Vagina (tissue), 2 donors: ENCODE results near the gene EDNRB.

Source experiments
- POLR2AphosphoS5 ChIP-seq, 2 donors: sonication (generic); formaldehyde crosslinking; IDR thresholded peaks; one replicate each; pipeline ENCODE4 v1.9.0; 2017; ENCODE audit warnings: antibody characterized with exemption in 2 of 2, mild to moderate bottlenecking in 2 of 2, low read depth in 1 of 2; ENCODE audit not compliant: insufficient read depth in 1 of 2
- TF ChIP-seq, protein P1 (sequence below), 3 experiments: fragments of 450-650 bp in 2 of 3; fragments of 200-600 bp in 1 of 3; sonication (generic) in 1 of 3; IDR thresholded peaks; one replicate each; pipeline ENCODE4 v1.5.1; 2017 to 2019; ENCODE audit warnings: antibody characterized with exemption in 3 of 3, mild to moderate bottlenecking in 2 of 3, moderate library complexity in 2 of 3

DNA sequence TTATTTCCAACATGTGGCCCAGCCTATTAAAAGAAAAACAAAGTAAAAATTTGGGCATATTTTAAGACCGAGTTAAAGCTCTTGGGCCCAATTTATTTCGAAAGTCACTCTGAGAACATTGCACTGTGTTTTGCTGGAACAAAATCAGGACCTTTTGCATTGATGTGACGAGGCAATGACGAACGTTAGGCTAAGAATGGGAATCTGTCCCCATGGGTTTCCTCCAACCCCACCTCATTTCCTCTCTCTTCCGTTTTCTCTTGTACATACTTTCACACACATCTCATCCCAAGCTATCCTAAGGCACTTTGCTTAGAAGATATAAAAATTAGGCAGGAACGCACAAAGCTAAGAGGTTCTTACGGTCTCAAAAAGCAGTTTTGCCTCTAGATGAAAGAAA, 22.1 kb downstream of the EDNRB start:
- TF ChIP-seq POLR2AphosphoS5 (IDR thresholded peaks at IDR 0.05; ENCODE audit: insufficient read depth in 1 of 2, low read depth in 1 of 2) = peak; percentile 18 to 64
- TF ChIP-seq, protein P1, sequence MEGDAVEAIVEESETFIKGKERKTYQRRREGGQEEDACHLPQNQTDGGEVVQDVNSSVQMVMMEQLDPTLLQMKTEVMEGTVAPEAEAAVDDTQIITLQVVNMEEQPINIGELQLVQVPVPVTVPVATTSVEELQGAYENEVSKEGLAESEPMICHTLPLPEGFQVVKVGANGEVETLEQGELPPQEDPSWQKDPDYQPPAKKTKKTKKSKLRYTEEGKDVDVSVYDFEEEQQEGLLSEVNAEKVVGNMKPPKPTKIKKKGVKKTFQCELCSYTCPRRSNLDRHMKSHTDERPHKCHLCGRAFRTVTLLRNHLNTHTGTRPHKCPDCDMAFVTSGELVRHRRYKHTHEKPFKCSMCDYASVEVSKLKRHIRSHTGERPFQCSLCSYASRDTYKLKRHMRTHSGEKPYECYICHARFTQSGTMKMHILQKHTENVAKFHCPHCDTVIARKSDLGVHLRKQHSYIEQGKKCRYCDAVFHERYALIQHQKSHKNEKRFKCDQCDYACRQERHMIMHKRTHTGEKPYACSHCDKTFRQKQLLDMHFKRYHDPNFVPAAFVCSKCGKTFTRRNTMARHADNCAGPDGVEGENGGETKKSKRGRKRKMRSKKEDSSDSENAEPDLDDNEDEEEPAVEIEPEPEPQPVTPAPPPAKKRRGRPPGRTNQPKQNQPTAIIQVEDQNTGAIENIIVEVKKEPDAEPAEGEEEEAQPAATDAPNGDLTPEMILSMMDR (IDR thresholded peaks at IDR 0.05) = no peak
